HG02943 (cell line): ENCODE results near the gene PXDN.

ENCODE experiments used
- ATAC-seq: cut with Tn5 transposase; IDR thresholded peaks from one replicate; pipeline ENCODE4 v1.9.1; 2021; ENCODE audit warnings: mild to moderate bottlenecking, low read depth, moderate library complexity; ENCODE audit not compliant: unreplicated experiment

PXDN gene

DNA sequence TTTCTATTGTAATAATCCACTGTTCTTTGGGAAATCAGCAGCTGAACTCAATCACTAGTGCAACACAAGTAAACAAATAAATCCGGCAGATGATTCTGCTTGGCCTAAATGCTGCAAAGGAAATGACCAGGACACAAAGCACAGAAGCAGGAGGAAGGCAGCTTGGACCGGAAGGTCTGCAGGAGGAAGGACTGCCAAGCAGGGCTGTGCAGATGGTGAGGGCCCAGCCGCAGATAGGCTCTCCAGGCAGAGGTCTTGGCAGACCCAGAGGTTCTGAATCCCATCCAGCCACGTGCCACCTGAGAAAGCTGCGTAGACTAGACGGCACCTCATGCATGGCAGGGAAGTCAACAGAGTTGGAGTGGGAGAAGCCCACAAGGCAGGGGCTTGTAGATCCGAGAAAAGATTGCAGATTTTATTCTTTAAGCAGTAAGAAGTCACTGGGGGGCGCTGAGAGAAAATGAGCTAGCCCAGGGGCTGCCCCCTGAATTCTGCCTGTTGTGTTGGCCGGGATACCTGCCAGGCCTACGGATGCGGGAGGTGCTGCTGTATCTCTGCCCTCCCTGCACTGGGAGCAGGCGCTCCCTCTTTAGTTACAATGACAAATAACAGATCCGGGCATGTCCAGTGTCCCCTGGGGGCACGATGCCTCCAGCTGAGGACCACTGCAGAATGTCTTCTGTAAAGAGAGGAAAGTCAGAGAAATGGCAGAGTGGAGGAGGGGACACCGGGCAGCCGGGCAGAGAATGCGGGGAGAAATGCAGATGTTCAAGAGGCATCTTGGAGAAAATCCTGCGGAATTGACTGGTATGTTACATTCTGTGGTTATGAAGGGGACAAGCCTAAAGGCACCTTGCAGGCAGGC is 153.5 kb downstream of the PXDN start:
- ATAC-seq, result no peak

DNA sequence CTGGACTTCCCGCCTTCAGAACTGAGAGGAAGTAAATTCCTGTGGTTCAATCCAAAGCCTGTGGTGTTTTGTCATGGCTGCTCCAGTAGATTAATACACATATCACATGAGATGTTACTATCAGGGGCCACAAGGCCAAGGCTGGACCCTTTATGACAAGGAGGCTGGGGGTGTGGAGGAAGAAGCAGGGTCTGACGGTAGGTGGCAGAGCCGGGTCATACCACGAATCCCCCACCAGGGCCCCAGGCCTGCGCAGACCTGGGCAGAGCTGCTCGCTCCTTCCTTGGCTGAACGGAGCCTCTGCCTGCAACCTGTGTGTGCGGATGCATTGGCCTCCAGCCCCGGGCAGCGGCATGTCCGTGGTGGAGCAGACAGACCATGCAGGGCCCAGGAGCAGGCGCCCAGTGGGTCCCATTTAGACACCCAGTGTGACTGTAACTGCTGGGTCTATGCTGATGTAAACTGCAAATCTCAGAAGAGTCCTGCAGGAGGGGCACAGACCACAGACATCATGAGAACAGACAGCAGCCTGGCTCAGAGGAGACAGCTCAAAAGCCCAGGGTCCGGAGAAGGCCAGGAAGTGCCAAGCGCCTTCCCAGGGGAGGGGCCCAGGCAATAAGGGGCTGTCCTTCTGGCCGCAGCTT is 155.2 kb downstream of the PXDN start:
- no peak for ATAC-seq

DNA sequence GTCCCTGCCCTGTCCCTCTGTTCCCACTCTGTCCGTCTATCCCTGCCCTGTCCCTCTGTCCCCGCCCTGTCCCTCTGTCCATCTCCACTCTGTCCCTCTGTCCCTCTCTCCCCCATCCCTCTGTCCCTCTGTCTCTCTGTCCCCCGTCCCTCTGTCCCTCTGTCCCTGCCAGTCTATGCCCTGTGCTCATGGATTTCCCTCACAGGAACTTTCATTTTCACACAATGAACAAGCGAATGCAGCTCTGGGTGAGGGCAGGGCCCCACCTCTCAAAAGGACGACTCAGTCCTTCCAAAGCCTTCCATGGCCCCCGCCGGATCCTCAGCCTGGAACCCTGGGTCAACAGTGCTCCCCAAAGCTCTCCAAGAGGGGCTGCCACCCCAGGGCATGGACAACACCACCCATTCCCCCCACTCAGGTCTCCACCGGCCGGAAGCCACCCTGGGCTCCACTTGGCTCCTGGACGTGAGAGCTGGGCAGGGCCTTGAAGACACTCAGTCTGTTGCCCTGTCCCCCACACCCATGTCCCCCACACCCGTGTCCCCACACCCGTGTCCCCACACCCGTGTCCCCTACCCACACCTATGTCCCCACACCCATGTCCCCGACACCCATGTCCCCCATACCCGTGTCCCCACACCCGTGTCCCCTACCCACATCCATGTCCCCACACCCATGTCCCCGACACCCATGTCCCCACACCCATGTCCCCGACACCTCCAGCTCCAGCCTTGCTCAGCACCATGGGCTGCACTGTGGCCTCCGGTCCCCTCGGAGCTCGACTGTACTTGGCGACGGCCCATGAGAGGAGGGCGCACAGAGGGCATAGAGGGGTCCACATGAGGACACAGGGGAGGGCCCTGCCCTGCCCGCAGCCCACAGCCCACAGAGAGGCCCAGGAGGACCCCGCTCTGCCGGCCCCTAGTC is 156.0 kb downstream of the PXDN start:
- no peak for ATAC-seq

DNA sequence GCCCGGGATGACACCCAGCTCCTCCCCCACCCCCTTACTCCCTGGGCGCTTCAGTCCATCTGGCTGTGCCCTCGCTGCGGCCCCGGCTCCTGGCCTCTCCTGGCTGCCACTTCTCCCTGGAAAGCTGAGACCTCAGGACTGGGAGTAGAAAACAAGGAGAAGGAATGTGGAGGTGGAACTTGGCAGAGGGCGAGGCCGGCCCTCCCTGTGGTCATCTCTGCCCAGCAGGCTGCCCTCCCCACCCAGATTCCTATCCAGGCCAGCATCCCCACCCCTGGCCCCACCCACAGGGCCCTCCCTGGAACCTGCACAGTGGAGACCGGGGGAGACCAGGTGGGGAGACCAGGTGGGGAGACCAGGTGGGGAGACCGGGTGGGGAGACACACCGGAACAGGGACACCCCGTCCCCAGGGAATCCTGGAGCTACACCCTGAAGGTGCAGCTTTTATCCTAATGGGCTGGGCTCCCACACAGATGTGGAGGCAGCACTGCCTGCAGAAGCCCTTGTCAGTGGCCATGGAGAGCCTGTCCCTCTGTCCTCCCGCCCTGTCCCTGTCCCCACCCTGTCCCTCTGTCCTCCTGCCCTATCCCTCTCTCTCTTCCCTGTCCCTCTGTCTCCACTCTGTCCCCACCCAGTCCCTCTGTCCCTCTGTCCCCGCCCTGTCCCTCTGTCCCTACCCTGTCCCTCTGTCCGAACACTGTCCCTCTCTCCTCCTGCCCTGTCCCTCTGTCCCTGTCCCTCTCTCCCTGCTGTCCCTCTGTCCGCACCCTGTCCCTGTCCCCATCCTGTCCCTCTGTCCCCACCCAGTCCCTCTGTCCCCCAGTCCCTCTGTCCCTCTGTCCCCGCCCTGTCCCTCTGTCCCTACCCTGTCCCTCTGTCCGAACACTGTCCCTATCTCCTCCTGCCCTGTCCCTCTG is 157.1 kb downstream of the PXDN start:
- ATAC-seq, result no peak

DNA sequence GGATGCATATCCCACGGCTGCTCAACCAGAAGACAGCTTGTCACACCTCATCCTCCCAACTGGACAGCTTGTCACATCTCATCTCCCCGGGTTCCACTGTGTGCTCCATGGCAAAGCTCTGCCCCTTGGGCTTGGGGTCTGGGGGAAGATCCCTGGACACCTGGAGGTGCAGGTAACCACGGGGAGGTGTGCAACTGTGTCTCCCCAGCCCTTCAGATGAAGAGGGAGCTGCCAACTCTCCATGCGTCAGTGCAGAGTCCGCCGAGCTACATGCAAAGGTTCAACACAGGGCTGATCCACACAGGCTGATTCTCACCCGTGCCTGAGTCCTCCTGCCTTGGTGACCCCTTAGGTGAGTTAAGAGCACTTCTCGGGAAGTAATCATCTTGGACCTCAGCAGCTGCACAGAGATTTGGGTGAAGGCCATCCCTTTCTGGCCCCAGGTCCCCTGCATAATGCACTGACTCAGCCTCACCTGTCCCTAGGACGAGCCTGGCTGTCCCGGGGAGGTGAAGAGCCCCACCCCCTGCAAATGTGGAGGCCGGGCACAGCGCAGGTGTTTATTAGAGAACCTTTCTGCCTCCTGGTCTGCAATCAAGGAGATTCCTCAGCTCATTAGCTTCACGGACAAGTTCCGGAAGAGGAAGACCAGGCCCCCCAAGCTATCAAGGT is 157.9 kb downstream of the PXDN start:
- no peak for ATAC-seq

DNA sequence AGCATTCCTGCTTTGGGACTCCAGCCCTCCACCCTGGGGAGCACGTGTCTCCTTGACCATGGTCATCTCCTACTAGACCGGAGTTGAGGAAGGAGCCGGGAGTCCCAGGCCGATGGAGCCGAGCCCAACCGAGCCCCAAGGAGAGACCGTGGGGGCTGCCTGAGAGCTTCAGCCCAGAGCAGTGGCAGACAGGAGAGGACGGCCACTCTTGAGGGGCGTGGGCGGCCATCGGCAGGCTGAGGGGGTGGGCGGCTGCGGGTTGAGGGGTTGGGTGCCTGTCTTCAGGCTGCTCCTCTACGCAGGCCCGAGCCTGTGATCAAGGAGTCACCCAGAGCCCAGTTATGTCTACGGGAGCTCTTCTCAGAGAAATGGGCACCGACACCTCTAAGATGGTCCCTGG is 158.7 kb downstream of the PXDN start:
- no peak for ATAC-seq

DNA sequence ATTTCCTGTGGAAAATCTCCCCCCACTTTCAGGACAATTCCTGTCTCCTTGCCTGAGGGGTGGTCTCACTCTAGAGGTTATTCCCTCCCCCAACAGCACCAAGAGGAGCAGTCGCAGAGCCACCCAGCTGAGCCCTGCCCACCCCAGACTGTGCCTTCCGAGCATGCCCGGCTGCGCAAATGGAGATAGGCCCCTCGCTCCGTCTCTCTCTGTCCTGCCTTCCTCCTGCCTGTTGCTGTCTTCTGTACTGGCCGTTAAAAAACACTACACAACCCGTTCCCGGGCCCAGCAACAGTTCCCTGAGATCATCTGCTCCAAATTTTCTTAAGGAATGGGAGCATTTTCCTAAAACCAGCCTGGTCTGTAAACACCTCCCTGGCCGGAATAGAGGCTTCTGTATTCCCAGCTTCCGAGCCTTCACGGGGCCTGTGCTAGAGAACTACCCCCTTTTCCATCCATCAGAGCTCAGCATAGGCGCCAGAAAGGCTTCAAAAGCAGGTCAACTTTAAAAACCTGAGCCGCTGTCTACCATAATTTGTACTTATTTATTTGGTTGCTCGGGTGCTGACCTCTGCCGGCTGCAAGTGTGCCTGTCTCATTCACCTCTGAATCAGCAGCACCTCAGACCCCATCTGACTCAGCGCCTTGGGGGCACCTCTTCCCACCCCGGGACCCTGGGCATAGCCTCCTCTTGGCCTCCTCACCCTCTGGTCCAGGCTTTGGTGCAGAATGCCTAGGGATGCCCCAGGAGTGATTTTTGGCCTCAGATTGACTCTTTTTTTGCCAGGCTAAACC is 159.4 kb downstream of the PXDN start:
- no peak for ATAC-seq

DNA sequence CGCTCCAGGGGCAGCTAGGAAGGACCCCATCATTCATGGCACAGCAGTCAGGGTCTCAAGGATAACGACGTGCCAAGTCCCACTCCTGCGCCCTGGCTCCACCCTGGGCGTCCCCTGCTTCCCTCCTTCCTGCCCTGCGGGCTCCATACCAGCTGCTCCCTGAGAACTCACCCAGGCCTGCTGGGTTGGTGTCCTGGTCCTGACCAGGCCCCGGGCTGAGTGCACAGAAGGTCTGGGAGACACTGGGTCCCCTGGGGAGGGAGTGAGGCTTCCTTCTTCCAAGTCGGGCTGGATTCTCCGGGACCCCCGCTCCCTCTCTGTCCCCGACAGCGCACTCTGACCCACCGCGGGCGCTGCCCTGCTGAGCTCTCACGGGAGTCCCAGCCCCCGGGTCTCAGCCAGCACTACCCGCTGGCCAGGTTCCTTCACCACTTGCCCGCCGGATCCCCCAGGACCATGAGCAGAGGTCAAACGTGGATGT is 160.2 kb downstream of the PXDN start:
- no peak for ATAC-seq

DNA sequence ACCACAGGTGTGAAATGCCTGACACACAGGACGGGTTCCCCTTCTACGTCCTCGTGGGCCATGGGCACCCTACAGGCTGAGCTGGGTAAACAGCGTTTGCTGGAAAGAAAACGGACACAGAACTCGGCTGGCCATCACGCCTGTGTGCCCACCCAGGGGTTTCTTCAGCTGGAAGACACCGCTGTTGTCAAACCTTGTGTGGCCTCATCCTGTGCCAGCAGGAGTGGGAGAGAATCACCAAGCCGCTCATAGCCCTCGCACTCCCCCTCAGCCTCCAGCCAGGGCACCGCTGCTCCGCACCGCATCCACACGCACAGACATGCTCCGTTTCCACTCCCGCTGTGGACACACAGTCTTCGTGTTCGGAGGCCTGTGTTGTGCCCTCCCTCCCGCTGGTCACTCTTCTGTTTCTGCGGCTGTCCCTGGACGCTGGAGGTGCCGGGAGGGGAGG is 161.4 kb downstream of the PXDN start:
- ATAC-seq, result no peak

DNA sequence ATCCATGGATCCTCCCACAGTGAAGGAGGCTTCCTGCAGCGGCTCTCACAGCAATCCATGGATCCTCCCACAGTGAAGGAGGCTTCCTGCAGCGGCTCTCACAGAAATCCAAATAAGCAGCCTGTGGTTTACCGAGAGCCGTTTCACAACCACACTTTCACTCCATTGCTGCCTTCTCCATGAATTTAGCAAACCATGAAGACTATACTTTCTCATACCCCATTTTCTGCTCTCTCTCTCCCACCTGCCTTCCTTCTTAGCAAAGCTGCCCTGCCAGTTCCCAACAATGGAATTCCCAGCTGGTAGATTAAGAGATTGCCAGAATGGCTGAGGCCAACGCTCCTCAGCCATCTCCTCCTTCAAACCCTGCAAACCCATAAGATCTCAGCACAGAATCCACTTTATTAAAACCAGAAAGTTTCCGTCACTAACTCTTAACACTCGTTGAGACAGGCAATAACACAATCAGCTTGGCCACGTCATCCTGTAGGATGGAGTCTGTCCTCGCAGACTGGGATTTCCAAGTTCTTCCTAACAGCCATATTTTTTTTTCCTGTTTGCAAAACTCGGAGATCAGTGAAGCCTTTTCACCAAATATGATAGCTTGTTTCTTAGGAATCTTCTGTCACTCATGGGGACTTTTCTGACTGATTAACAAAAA is 162.2 kb downstream of the PXDN start:
- no peak for ATAC-seq
